Neural cell (in vitro differentiated cells): ENCODE data around the gene CYTH3. TPM values are rescaled to one million over a fixed set of nuclear protein-coding genes. Genes with fewer than 3 reads are reported as not detected.

Experiments
- H2AFZ ChIP-seq: fragments of 200-600, 300-800 bp; sonication (generic), shearing (Covaris generic); 2 replicates; pipeline ENCODE4 v1.6.0; 2014; ENCODE audit warnings: low read depth, mild to moderate bottlenecking, antibody characterized with exemption, low read length, moderate library complexity
- H3F3A ChIP-seq: fragments of 200-600 bp; shearing (Covaris generic); 2 replicates; pipeline ENCODE4 v1.6.1; 2016; ENCODE audit warnings: mild to moderate bottlenecking, moderate library complexity, mixed read lengths, antibody characterized with exemption, low read length; ENCODE audit not compliant: insufficient read depth, poor library complexity, severe bottlenecking
- H3K27ac ChIP-seq: fragments of 200-600, 300-800 bp; sonication (generic), shearing (Covaris generic); 2 replicates; pipeline ENCODE4 v1.5.1; 2014; ENCODE audit warnings: mild to moderate bottlenecking, low read length, moderate library complexity
- H3K27me3 ChIP-seq: fragments of 300-800, 200-600 bp; sonication (generic), shearing (Covaris generic); 2 replicates; pipeline ENCODE4 v1.6.0; 2014; ENCODE audit warnings: mild to moderate bottlenecking, low read depth, low read length, moderate library complexity; ENCODE audit not compliant: insufficient read depth
- H3K36me3 ChIP-seq: fragments of 300-800, 200-600 bp; sonication (generic), shearing (Covaris generic); 2 replicates; pipeline ENCODE4 v1.5.1; 2014; ENCODE audit warnings: mild to moderate bottlenecking, antibody characterized with exemption, low read length, moderate library complexity; ENCODE audit not compliant: insufficient read depth
- H3K4me2 ChIP-seq: fragments of 300-800, 200-600 bp; sonication (generic), shearing (Covaris generic); 2 replicates; pipeline ENCODE4 v1.6.0; 2014; ENCODE audit warnings: mild to moderate bottlenecking, low read length
- H3K4me3 ChIP-seq: fragments of 300-800, 200-600 bp; sonication (generic), shearing (Covaris generic); 2 replicates; pipeline ENCODE4 v1.5.1; 2014; ENCODE audit warnings: mild to moderate bottlenecking, low read length, moderate library complexity
- H3K79me2 ChIP-seq: fragments of 200-600 bp; shearing (Covaris generic); replicated peaks from 2 replicates; pipeline ENCODE4 v1.6.0; 2014; ENCODE audit warnings: mild to moderate bottlenecking, low read length, moderate library complexity; ENCODE audit not compliant: insufficient read depth
- H3K9ac ChIP-seq: fragments of 300-800, 200-600 bp; sonication (generic), shearing (Covaris generic); 2 replicates; pipeline ENCODE4 v1.6.1; 2016; ENCODE audit warnings: mild to moderate bottlenecking, low read length, mixed read lengths
- H3K9me2 ChIP-seq: fragments of 200-600 bp; shearing (Covaris generic); 2 replicates; pipeline ENCODE4 v1.6.1; 2016; ENCODE audit warnings: mild to moderate bottlenecking, low read length, mixed read lengths; ENCODE audit not compliant: insufficient read depth
- H3K9me3 ChIP-seq: fragments of 200-600, 300-800 bp; sonication (generic), shearing (Covaris generic); 2 replicates; pipeline ENCODE4 v1.6.1; 2016; ENCODE audit warnings: mild to moderate bottlenecking, mixed run types, low read length, moderate library complexity, mixed read lengths
- H4K20me1 ChIP-seq: fragments of 200-600 bp; shearing (Covaris generic); 2 replicates; pipeline ENCODE4 v1.6.1; 2016; ENCODE audit warnings: mild to moderate bottlenecking, mixed run types; ENCODE audit not compliant: insufficient read depth
- EP300 ChIP-seq: fragments of 450-650 bp; conservative IDR thresholded peaks from 2 replicates; pipeline ENCODE4 v1.6.1; 2014; ENCODE audit warnings: antibody characterized with exemption, mild to moderate bottlenecking, moderate library complexity; ENCODE audit not compliant: poor library complexity, severe bottlenecking
- EZH2 ChIP-seq: fragments of 200-600, 300-800 bp; shearing (Covaris generic), sonication (generic); IDR thresholded peaks from 2 replicates; pipeline ENCODE4 v1.6.1; 2014; ENCODE audit warnings: antibody characterized with exemption, low read length, borderline replicate concordance, mild to moderate bottlenecking; ENCODE audit not compliant: insufficient read depth, poor library complexity, severe bottlenecking
- MXI1 ChIP-seq: fragments of 450-650 bp; conservative IDR thresholded peaks from 2 replicates; pipeline ENCODE4 v1.6.1; 2014; ENCODE audit warnings: antibody characterized with exemption, mild to moderate bottlenecking; ENCODE audit not compliant: poor library complexity, severe bottlenecking
- POLR2AphosphoS5 ChIP-seq: IDR thresholded peaks from 2 replicates; pipeline ENCODE4 v1.6.1; 2012
- RAD21 ChIP-seq: fragments of 450-650 bp; conservative IDR thresholded peaks from 2 replicates; pipeline ENCODE4 v1.6.1; 2014; ENCODE audit warnings: antibody characterized with exemption, mild to moderate bottlenecking, moderate library complexity
- REST ChIP-seq: IDR thresholded peaks from 2 replicates; pipeline ENCODE4 v1.6.1; 2012; ENCODE audit warnings: borderline replicate concordance
- SMC3 ChIP-seq: fragments of 450-650 bp; conservative IDR thresholded peaks from 2 replicates; pipeline ENCODE4 v1.6.1; 2014; ENCODE audit warnings: antibody characterized with exemption, mild to moderate bottlenecking, moderate library complexity; ENCODE audit not compliant: poor library complexity
- TAF1 ChIP-seq: IDR thresholded peaks from 2 replicates; pipeline ENCODE4 v1.6.1; 2012; ENCODE audit warnings: low read depth
- polyA plus RNA-seq: library from polyadenylated mRNA; depleted of rRNA; stranded (reverse); fragments of >200 nt; gene quantifications from 2 replicates; pipeline ENCODE4 v1.2.3, GENCODE V29; 2014
- TF ChIP-seq, protein P1 (sequence below): fragments of 450-650 bp; IDR thresholded peaks from 2 replicates; pipeline ENCODE4 v1.5.1; 2014; ENCODE audit warnings: antibody characterized with exemption, mild to moderate bottlenecking, moderate library complexity; ENCODE audit not compliant: poor library complexity, severe bottlenecking

Gene CYTH3
- polyA plus RNA-seq, 1 donor from 2014 or later: 33.9 TPM

- H3K9ac ChIP-seq: no peak overlapping the region
- no peaks in the 10 kb centered on the region for H3F3A ChIP-seq
- no peaks in the 10 kb centered on the region for H4K20me1 ChIP-seq
- H3K4me2 ChIP-seq: no peak overlapping the region
- H2AFZ ChIP-seq: no peak overlapping the region
- no peak overlapping the region for H3K27ac ChIP-seq
- no peak for TF ChIP-seq REST
- TF ChIP-seq, protein P1, sequence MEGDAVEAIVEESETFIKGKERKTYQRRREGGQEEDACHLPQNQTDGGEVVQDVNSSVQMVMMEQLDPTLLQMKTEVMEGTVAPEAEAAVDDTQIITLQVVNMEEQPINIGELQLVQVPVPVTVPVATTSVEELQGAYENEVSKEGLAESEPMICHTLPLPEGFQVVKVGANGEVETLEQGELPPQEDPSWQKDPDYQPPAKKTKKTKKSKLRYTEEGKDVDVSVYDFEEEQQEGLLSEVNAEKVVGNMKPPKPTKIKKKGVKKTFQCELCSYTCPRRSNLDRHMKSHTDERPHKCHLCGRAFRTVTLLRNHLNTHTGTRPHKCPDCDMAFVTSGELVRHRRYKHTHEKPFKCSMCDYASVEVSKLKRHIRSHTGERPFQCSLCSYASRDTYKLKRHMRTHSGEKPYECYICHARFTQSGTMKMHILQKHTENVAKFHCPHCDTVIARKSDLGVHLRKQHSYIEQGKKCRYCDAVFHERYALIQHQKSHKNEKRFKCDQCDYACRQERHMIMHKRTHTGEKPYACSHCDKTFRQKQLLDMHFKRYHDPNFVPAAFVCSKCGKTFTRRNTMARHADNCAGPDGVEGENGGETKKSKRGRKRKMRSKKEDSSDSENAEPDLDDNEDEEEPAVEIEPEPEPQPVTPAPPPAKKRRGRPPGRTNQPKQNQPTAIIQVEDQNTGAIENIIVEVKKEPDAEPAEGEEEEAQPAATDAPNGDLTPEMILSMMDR: no peak
- TF ChIP-seq POLR2AphosphoS5: no peak
- TF ChIP-seq EP300: no peak
- no peak for TF ChIP-seq TAF1
- no peak overlapping the region for H3K4me3 ChIP-seq
- H3K9me2 ChIP-seq: no peaks in the 10 kb centered on the region
- no peaks in the 10 kb centered on the region for H3K27me3 ChIP-seq
- no peaks in the 10 kb centered on the region for H3K79me2 ChIP-seq
- H3K36me3 ChIP-seq: no peaks in the 10 kb centered on the region
- H3K9me3 ChIP-seq: no peaks in the 10 kb centered on the region
Observed at GRCh38 chr7:6163402-6163801, 109.0 kb downstream of the CYTH3 start.

DNA sequence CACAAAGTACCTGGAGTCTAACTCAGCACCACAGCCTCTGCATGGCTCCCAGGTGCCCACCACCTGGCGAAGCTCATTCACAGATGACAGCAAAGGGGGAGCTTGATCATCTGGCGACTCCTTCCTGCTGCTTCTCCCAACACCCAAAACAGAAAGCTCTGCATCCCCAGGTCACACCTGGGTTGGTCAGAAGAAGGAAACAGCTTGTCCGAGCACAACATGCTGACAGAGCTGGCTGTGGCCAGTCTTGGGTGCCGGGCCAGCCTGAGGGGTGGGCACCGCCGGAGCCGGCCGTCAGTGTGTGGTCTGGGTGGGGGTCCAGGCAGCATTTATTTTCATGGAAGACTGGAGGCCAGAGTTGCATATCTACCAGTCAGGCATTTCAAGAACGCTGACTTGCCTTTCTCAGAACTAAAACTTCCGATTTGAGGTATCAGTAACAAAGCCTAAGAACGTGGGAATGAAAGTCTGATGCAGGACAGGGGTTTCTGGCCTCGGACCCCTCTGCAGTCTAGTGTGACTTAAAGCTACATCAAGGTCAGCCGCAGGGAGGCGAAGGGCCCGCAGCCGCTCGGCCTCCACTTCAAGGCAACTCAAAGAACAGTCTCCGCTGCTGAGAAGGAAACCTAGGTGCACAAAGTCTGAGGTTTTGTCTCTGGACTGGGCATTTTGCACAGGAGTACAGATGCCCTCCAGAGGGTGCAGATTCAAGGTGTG lies 109.6 kb downstream of the CYTH3 start:
- Histone ChIP-seq H4K20me1 (no peaks in the 10 kb centered on the region), H3K27ac (no peak overlapping the region), H3K4me2 (no peak overlapping the region), H3K4me3 (no peak overlapping the region), H3K9me2 (no peaks in the 10 kb centered on the region), H3F3A (no peaks in the 10 kb centered on the region), H3K9ac (no peak overlapping the region), H2AFZ (no peak overlapping the region), H3K79me2 (no peaks in the 10 kb centered on the region), H3K36me3 (peaks cover under 1% of the 10 kb centered on the region), H3K27me3 (no peaks in the 10 kb centered on the region), H3K9me3 (no peaks in the 10 kb centered on the region)
- TF ChIP-seq EP300: no peak
- no peak for TF ChIP-seq MXI1
- TF ChIP-seq RAD21: no peak
- no peak for TF ChIP-seq POLR2AphosphoS5
- no peak for TF ChIP-seq EZH2
- no peak for TF ChIP-seq SMC3
- TF ChIP-seq, protein P1: no peak
- TF ChIP-seq REST: no peak
